Keratinocyte (primary cell): ENCODE results near the gene SNAPC1.

Experiments used
- EZH2 ChIP-seq: IDR thresholded peaks from one replicate; pipeline ENCODE4 v1.6.1; 2012; ENCODE audit warnings: inconsistent platforms, mild to moderate bottlenecking, low read length, moderate library complexity
- TF ChIP-seq, protein P1 (sequence below), 3 experiments: IDR thresholded peaks in 1 of 3; conservative IDR thresholded peaks in 1 of 3; optimal IDR thresholded peaks in 1 of 3; 2 replicates in 2 of 3; 3 replicates in 1 of 3; pipeline versions ENCODE3 to v1.5.1; 2011; ENCODE audit warnings: low read length in 3 of 3, mild to moderate bottlenecking in 3 of 3, moderate library complexity in 2 of 3, control low read depth in 1 of 3, inconsistent platforms in 1 of 3; ENCODE audit not compliant: insufficient read depth in 2 of 3; ENCODE audit errors: extremely low read depth in 1 of 3

- TF ChIP-seq, protein P1, sequence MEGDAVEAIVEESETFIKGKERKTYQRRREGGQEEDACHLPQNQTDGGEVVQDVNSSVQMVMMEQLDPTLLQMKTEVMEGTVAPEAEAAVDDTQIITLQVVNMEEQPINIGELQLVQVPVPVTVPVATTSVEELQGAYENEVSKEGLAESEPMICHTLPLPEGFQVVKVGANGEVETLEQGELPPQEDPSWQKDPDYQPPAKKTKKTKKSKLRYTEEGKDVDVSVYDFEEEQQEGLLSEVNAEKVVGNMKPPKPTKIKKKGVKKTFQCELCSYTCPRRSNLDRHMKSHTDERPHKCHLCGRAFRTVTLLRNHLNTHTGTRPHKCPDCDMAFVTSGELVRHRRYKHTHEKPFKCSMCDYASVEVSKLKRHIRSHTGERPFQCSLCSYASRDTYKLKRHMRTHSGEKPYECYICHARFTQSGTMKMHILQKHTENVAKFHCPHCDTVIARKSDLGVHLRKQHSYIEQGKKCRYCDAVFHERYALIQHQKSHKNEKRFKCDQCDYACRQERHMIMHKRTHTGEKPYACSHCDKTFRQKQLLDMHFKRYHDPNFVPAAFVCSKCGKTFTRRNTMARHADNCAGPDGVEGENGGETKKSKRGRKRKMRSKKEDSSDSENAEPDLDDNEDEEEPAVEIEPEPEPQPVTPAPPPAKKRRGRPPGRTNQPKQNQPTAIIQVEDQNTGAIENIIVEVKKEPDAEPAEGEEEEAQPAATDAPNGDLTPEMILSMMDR (optimal IDR thresholded peaks at IDR 0.05 in 1 of 3, IDR thresholded peaks at IDR 0.05 in 1 of 3, conservative IDR thresholded peaks at IDR 0.05 in 1 of 3; ENCODE audit: extremely low read depth in 1 of 3, insufficient read depth in 2 of 3, low read length in 3 of 3) = no peak
- TF ChIP-seq EZH2 = no peak
These were observed 2.3 kb downstream of the SNAPC1 start for GRCh38 chr14:61764342-61765122.
